Mucosa of rectum (tissue), 2 donors: ENCODE results near the gene HELZ.
A peak's percentile ranks its signal among the peaks of the same experiment; 100 is the strongest.
"Not testable (repeated sequence)": the region's sequence is repeated elsewhere in the genome, so short reads cannot be mapped to it uniquely, and the experiment has no call there.

Source experiments
- H3K27ac ChIP-seq, 2 donors: one replicate each; pipeline ENCODE4 v1.7.0; 2013; ENCODE audit warnings: inconsistent platforms in 2 of 2, low read depth in 2 of 2, low read length in 2 of 2
- H3K27me3 ChIP-seq, 2 donors: one replicate each; pipeline ENCODE4 v1.7.0; 2013; ENCODE audit warnings: low read length in 2 of 2; ENCODE audit not compliant: control insufficient read depth in 2 of 2, insufficient read depth in 2 of 2
- H3K36me3 ChIP-seq, 2 donors: one replicate each; pipeline ENCODE4 v1.7.0; 2013; ENCODE audit warnings: low read length in 2 of 2; ENCODE audit not compliant: control insufficient read depth in 2 of 2, insufficient read depth in 2 of 2
- H3K4me1 ChIP-seq, 2 donors: one replicate each; pipeline ENCODE4 v1.7.0; 2013; ENCODE audit warnings: low read length in 2 of 2, mild to moderate bottlenecking in 1 of 2; ENCODE audit not compliant: control insufficient read depth in 2 of 2, insufficient read depth in 2 of 2
- H3K4me3 ChIP-seq, 2 donors: one replicate each; pipeline ENCODE4 v1.7.0; 2013; ENCODE audit warnings: low read length in 2 of 2
- H3K9ac ChIP-seq, 2 donors: one replicate each; pipeline ENCODE4 v1.7.0; 2013; ENCODE audit warnings: low read length in 2 of 2, low read depth in 1 of 2, mild to moderate bottlenecking in 1 of 2
- H3K9me3 ChIP-seq, 2 donors: one replicate each; pipeline ENCODE4 v1.7.0; 2013; ENCODE audit warnings: low read length in 2 of 2; ENCODE audit not compliant: control insufficient read depth in 2 of 2
- donor health status: healthy.
- donor health status: Normal muscosa, but diverticular disease.

HELZ gene

GRCh38 chr17:67095803-67096202 lies 149.2 kb downstream of the HELZ start:
- H3K4me1 ChIP-seq: no peaks in the 10 kb centered on the region
- H3K27ac ChIP-seq: no peak overlapping the region
- H3K27me3 ChIP-seq: no peaks in the 10 kb centered on the region
- H3K4me3 ChIP-seq: no peak overlapping the region
- H3K36me3 ChIP-seq: peaks cover 0 to 8% of the 10 kb centered on the region in 2 donors
- H3K9ac ChIP-seq: no peak overlapping the region
- H3K9me3 ChIP-seq: no peaks in the 10 kb centered on the region

- H3K9me3 ChIP-seq, H3K4me3 ChIP-seq, H3K27me3 ChIP-seq, H3K36me3 ChIP-seq, H3K9ac ChIP-seq, H3K27ac ChIP-seq, H3K4me1 ChIP-seq: not testable (repeated sequence)
Measured at GRCh38 chr17:67095291-67095690, 149.7 kb downstream of the HELZ start.

DNA sequence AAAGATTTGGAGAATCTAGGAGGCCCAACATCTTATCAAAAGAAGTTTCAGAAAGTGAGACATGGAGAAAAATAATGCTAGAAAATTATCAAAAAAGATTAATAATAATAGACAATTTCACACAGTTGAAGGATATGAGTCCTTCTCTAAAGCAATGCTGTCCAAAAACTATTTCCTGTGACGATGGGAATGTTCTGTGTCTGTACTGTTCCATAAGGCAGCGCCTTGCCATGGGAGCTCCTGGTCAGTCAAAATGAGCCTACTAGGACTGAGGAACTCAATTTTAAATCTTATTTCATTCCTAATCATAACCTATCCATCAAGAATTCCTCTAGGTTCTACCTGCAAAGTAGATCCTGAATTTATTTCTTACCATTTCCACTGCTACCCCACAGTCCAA lies 151.6 kb downstream of the HELZ start:
- no peak overlapping the region for H3K9ac ChIP-seq
- H3K36me3 ChIP-seq: peaks cover 3 to 5% of the 10 kb centered on the region in 2 donors
- H3K27ac ChIP-seq: no peak overlapping the region

GRCh38 chr17:67092710-67093109 lies 152.3 kb downstream of the HELZ start:
- H3K4me1 ChIP-seq, H3K4me3 ChIP-seq, H3K9me3 ChIP-seq, H3K36me3 ChIP-seq, H3K27ac ChIP-seq, H3K27me3 ChIP-seq, H3K9ac ChIP-seq: not testable (repeated sequence)

More for the DNA sequence above, 151.6 kb downstream of the HELZ start:
- no peaks in the 10 kb centered on the region for H3K9me3 ChIP-seq
- H3K4me3 ChIP-seq: no peak overlapping the region
- H3K4me1 ChIP-seq: no peaks in the 10 kb centered on the region
- H3K27me3 ChIP-seq: no peaks in the 10 kb centered on the region

GRCh38 chr17:67092291-67092690 lies 152.7 kb downstream of the HELZ start:
- Histone ChIP-seq H3K27ac (no peak overlapping the region), H3K27me3 (no peaks in the 10 kb centered on the region), H3K4me3 (no peak overlapping the region), H3K36me3 (peaks cover 3 to 5% of the 10 kb centered on the region in 2 donors), H3K9me3 (no peaks in the 10 kb centered on the region), H3K9ac (no peak overlapping the region), H3K4me1 (no peaks in the 10 kb centered on the region)

GRCh38 chr17:67090341-67090740 lies 154.7 kb downstream of the HELZ start:
- Histone ChIP-seq H3K4me1 (no peaks in the 10 kb centered on the region), H3K36me3 (peaks cover 9 to 13% of the 10 kb centered on the region in 2 donors), H3K27me3 (no peaks in the 10 kb centered on the region), H3K9ac (no peak overlapping the region), H3K9me3 (no peaks in the 10 kb centered on the region), H3K27ac (no peak overlapping the region), H3K4me3 (no peak overlapping the region)

GRCh38 chr17:67088639-67089038 lies 156.4 kb downstream of the HELZ start:
- H3K4me1 ChIP-seq: no peaks in the 10 kb centered on the region
- no peaks in the 10 kb centered on the region for H3K9me3 ChIP-seq
- no peak overlapping the region for H3K27ac ChIP-seq
- H3K27me3 ChIP-seq: no peaks in the 10 kb centered on the region
- H3K36me3 ChIP-seq: peaks cover 8 to 9% of the 10 kb centered on the region in 2 donors
- no peak overlapping the region for H3K9ac ChIP-seq
- no peak overlapping the region for H3K4me3 ChIP-seq

DNA sequence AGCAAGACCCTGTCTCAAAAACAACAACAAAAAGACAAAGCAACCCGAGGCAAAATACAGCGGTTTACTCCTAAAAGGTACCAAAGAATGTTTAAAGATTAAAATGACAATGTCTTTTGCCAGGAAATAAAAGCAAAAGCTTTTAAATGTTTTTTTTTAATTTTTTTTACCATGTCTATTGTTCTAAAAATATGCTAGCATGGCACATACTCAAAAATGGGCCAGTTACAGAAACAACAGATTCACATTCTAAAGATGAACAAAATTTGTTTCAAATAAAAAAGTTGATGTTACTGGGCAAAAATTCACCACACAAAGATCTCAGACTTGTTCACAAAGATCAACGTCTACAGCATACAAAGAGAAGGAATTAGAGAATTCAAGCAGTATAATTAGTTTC lies 159.6 kb downstream of the HELZ start:
- Histone ChIP-seq H3K9ac (no peak overlapping the region), H3K4me3 (no peak overlapping the region), H3K27me3 (no peaks in the 10 kb centered on the region), H3K4me1 (peaks cover 0 to 3% of the 10 kb centered on the region in 2 donors), H3K27ac (no peak overlapping the region), H3K9me3 (no peaks in the 10 kb centered on the region), H3K36me3 (peaks cover 8 to 13% of the 10 kb centered on the region in 2 donors)

DNA sequence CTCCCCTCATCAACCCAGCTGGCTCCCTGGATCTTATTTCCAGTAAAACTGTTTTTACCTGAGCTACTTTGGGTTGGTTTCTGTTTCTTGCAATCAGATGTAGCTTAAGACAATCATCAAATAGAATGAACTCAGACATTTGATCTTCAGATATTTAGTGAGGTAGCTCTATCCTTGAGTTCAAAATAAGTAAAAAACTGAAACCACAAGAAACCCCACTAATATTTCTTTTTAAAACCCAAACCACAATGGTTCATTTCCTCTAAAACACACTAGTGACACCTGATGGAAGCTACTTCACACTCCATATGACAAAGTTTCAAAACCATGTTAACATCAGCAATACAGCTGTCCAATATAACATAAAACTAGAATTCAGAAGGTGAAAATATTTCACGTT lies 162.9 kb downstream of the HELZ start:
- no peak overlapping the region for H3K27ac ChIP-seq
- H3K4me3 ChIP-seq: peak overlapping the region in 1 of 2 donors; percentile 15
- no peaks in the 10 kb centered on the region for H3K9me3 ChIP-seq
- peaks cover 0 to 3% of the 10 kb centered on the region in 2 donors for H3K4me1 ChIP-seq
- H3K9ac ChIP-seq: no peak overlapping the region
- peaks cover 12 to 17% of the 10 kb centered on the region in 2 donors for H3K36me3 ChIP-seq
- H3K27me3 ChIP-seq: no peaks in the 10 kb centered on the region

DNA sequence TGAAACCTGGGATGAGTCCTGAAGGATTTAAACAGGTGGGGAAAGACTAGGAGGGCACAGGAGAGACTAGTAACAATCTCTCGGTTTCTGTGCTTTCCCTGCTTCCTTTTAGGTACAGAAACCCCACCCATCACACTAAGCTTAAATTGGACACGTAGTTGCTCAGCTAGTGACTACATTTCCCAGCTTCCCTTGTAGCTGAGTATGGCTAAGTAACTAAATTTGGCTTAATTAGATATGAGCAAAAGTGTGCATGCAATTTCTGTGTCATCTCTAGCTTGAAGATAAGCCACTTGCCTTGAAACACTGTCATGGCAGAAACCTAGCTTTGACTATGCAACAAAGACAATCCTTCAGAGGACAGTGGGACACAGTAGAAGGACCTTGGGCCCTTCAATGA lies 164.2 kb downstream of the HELZ start:
- Histone ChIP-seq H3K36me3 (peaks cover 6 to 10% of the 10 kb centered on the region in 2 donors), H3K9me3 (no peaks in the 10 kb centered on the region)

GRCh38 chr17:67079491-67079890 lies 165.5 kb downstream of the HELZ start:
- Histone ChIP-seq H3K9me3 (no peaks in the 10 kb centered on the region), H3K4me3 (no peak overlapping the region), H3K36me3 (peaks cover 6 to 12% of the 10 kb centered on the region in 2 donors), H3K27ac (no peak overlapping the region), H3K9ac (no peak overlapping the region), H3K4me1 (peaks cover 0 to 6% of the 10 kb centered on the region in 2 donors), H3K27me3 (no peaks in the 10 kb centered on the region)

More for the DNA sequence above, 164.2 kb downstream of the HELZ start:
- H3K4me3 ChIP-seq: no peak overlapping the region
- H3K4me1 ChIP-seq: peaks cover 0 to 6% of the 10 kb centered on the region in 2 donors
- no peaks in the 10 kb centered on the region for H3K27me3 ChIP-seq
- H3K9ac ChIP-seq: no peak overlapping the region
- H3K27ac ChIP-seq: no peak overlapping the region
